ENCODE results near the gene B4GALT3.
A peak's percentile ranks its signal among the peaks of the same experiment; 100 is the strongest.

B4GALT3 gene

GRCh38 chr1:161201836-161202712, 24.8 kb upstream of the B4GALT3 start, which contains the start of gene NDUFS2:
Gene NDUFS2 (plus strand): TSS chr1:161202367. CDS start chr1:161202386, 19 bp downstream.
- peak; percentile 98 for DNase-seq

- DNase-seq, result peak; percentile 87
These were observed 23.9 kb upstream of the B4GALT3 start for GRCh38 chr1:161200992-161201835.

- no peak for DNase-seq
These were observed 23.2 kb upstream of the B4GALT3 start for GRCh38 chr1:161200421-161200991.

- no peak for DNase-seq
These were observed 22.3 kb upstream of the B4GALT3 start for GRCh38 chr1:161199506-161200139.

GRCh38 chr1:161198897-161199431, 21.7 kb upstream of the B4GALT3 start, which contains the start of gene ADAMTS4:
Gene ADAMTS4 (minus strand): TSS chr1:161199054. CDS start chr1:161198627, 427 bp downstream.
- no peak for DNase-seq

GRCh38 chr1:161198194-161198896, 21.0 kb upstream of the B4GALT3 start:
- DNase-seq, result no peak

GRCh38 chr1:161197560-161198193, 20.4 kb upstream of the B4GALT3 start:
- no peak for DNase-seq

- DNase-seq, result peak; percentile 59
These were observed 19.5 kb upstream of the B4GALT3 start for GRCh38 chr1:161196521-161197451.

- no peak for DNase-seq
These were observed 18.8 kb upstream of the B4GALT3 start for GRCh38 chr1:161196111-161196510.

GRCh38 chr1:161195171-161195570, 17.9 kb upstream of the B4GALT3 start:
- DNase-seq, result peak; percentile 91

- DNase-seq, result no peak
These were observed 16.4 kb upstream of the B4GALT3 start for GRCh38 chr1:161193561-161194235.

- peak; percentile 77 for DNase-seq
These were observed 15.5 kb upstream of the B4GALT3 start for GRCh38 chr1:161192476-161193465.

- DNase-seq, result no peak
These were observed 14.7 kb upstream of the B4GALT3 start for GRCh38 chr1:161191971-161192370.

- no peak for DNase-seq
These were observed 13.7 kb upstream of the B4GALT3 start for GRCh38 chr1:161190962-161191521.

GRCh38 chr1:161189036-161189435, 11.7 kb upstream of the B4GALT3 start:
- no peak for DNase-seq

GRCh38 chr1:161188381-161188780, 11.1 kb upstream of the B4GALT3 start:
- DNase-seq, result no peak

GRCh38 chr1:161187311-161187710, 10.0 kb upstream of the B4GALT3 start:
- DNase-seq, result no peak
